Hematopoietic multipotent progenitor cell treated with erythropoietin and hydrocortisone succinate and interleukin-3 and kit ligand, for 4 days (in vitro differentiated cells): ENCODE data around the gene ITGA11.
A peak's percentile ranks its signal among the peaks of the same experiment; 100 is the strongest.
"Not testable (repeated sequence)": the region's sequence is repeated elsewhere in the genome, so short reads cannot be mapped to it uniquely, and the experiment has no call there.

Experiments used
- DNase-seq: peaks from one replicate; pipeline ENCODE4 v3.0.0-alpha.2; 2015

Gene ITGA11

DNA sequence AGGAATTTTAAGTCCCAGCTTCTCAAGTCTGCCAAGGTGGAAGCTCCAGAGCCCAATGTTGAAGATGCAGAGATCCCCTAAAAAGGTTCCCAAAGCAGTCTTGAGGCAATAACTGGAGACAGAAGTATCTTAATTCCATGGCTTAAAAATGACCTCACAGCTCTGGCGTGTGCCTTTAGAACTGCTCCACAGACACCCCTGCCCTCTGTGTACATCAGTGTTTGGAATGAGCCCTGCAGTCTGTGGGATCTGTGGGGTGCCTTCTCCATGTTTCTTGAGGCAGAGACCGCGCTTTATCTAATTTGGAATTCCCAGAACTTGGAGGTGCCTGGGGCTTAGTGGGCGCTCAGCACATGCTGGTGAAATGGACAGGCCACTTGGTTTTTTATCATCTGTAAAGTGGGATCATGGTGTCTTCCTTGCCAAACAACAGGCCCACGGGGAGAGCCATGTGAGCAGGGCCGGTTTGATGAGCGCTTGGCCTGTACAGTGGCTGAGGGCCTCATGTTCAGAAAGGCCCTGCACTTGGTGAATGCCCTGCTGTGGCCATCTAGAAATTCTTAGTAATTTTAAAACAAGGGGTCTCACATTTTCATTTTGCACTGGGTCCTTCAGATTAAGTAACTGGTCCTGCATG lies 7.1 kb downstream of the ITGA11 start:
- no peak for DNase-seq

DNA sequence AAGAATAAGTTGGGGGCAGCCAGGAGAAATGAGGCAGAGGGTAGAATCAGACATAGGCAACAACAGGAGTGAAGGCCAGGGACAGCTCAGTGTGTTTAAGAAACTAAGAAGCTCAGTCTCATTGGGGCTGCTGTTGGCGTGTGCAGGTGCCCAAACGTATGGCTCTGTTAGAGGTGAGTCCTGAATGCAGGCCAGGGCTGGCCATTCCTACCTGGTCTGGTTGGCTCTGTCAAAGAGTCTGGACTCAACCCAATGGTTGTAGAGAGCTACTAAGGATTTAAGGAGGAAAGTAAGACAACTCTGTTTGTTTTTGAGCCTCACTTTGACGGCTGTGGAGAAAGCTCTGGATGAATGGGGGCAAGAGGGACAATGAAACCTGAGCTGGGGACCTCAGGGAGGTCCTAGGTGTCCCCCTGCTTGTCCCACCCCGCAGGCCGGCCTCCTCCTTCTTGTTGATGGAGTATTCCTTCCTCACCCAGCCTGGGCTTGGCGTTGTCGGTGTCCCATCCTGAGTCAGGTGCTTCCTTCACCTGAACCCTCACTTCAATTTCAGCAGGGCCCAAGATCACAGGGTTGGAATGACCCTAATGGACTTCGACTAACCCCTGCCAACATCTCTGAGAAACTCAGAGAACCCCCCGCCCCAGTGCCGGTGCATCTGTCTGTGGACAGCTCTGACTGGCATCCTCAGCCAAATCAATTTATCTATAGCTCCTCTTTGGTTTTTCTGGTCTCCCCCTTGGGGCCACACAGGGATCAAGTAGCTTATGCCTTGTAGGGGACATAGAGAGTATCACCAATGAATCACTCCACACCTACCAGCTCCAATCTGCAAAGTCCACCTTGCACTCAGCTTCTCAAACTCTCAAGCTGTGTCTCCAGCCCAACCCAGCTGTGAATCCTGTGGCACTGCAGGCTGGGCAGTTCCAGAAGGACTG lies 8.3 kb downstream of the ITGA11 start:
- DNase-seq: no peak

DNA sequence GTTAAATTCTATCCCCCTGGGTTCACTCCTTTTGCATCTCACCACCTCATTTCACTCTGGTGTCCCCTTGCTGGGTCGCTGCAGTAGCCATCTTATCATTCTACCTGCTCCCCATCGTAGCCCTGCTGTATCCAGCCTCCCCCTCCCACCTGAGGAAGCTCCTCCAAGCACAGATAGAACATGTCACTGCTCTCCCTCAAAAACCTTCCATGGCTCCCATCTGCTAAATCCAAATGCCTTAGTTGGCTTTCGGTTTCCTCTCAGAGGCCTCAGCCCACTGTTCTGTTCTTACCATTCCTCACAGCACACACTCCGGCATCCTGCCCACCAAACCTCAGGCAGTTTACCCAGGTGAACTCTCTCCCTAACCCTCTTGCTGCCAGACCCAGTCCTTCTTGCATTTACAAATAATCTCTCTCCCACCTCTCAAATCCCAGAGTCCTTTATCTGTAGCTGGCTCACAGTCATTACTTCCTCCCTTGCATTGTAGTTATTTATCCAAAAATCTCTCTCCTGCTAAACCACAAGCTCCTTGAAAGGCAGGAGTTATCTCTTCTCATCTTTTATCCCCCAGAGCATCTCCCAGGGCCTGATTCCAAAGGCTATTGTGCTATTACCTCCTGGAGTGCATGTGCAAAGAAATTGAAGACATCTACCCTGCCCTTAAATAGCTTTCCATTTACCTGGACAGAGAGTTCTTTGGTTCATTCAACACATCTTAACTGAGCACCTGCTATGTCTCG lies 9.4 kb downstream of the ITGA11 start:
- not testable (repeated sequence) for DNase-seq

DNA sequence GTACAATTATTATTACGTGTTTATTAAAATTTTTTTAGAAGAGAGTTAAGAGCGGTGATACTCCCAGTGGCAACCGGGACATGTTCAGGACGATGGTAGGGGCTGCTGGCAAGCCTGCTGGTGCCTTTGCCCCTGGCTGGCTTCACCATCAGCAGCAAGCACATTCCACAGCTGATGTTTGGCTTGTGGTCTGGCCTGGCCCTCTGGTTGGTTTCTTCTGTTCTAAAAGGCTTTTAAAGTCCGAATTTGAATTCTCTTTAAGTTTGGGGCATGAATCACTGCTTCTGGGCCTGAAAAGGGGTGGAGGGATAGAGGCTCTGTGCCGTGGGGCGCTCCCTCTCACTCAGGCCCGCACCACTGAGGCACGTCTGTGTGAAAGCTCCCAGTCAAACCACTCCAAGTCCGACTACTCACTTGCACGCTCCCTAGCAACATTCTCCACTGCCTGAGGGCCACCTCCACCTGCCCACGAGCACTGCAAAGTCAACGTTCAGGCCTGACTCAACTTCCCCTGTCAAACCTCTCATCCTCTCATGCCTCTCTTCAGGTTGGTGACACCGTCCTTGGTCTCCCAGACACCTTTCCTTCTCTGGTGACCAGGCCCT lies 10.1 kb downstream of the ITGA11 start:
- no peak for DNase-seq

DNA sequence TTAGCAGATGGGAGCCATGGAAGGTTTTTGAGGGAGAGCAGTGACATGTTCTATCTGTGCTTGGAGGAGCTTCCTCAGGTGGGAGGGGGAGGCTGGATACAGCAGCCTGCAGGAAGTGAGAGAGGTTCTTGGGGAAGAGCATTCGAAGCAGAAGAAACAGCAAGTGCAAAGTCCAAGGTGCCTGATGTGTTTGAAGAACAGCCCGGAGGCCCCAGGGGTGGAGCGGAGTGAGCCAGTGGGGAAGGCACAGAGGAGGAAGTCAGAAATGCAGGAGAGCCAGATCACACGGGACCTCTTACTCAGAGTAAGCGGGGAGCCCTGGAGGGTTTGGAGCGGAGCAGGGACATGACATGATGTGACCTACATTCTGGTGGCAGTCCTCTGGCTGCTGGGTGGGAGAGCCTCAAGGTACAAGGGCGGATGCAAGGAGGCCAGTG lies 10.8 kb downstream of the ITGA11 start:
- no peak for DNase-seq

DNA sequence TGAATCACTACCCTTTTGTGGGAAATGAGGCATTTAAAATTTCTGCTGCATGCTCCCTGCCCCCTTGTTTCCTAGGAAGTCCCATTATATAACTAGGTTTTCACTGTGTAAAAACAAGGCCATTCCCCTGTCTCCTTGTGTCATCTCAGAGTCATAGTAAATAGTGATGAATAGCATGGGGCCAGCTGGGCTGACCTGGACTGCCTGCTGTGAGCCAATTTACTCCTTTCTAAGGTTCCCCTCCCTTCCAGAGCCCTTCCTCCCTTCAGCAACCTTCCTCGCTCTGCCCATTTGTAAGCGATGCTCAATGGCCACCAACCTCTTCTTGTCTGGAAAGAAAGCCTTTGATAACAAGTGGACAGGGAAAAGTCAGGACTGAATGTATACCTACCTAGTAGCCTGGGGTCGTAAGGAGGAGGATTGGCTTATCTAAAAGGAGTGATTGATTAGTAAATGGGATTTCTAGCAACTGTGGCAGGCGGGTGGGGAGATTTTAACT lies 11.7 kb downstream of the ITGA11 start:
- no peak for DNase-seq

DNA sequence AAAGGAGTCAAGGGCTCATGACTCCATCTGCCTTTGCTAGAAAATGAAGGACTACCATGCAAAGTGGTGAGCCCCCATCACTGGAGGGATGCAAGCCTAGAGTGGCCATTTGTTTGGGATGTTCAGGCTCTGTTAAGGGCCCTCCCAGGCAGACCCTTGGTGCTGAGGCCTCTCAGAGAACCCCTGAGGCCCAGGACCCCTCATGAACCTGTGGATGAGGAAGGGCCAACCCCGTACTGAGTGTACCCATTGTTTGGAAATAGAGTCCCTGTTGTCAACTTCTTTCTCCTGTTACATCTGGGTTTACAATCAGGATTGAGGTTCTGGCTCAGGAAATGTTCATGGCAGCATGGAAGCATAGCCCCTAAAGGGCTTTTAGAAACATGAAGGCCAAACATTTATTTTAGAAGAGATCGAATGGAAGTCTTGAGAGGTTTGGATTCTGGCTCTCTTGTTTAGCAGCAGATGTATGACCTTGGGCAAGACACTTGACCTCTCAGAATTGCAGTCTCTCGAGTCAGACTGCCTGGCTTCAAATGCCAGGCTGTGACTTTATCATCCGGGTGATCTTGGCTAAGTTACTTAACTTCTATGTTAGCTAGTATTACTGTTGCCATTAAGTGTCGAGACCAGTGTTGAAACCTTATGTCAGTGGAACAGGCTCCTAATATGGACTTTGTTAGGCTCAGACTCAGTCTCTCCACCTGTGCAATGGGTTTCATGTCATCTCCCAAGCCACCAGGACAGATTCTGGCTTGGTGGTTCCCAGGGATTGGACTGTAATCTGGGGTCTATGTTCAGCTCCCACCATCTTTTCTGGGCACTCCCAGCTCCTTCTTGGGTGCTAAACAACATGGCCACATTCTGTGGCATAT lies 12.4 kb downstream of the ITGA11 start:
- no peak for DNase-seq

DNA sequence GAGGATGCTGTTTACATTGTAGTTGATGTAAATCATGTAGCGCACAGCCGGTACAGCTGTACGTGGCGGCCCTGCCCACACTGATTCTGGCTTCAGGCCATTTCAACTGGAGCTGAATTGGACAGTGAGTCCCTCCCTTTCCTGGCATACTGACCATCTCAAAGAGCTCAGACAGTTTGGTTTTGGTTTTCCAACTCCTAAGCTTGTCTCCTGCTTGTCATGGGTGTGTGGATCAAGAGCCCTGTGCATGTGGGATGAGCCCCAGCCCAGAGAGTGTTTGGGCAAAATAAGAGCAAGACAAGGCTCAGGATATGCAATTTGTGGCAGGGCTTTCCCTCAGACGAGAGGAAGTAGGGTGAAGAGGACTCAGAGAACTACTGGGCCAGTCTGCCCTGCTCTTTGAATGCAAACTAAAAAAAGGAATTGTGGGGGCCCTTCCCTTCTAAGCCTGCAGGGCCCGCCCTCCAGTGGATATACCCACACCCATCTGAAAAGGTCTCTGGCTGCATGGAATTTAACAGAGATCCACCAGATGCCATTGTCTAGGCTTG lies 13.3 kb downstream of the ITGA11 start:
- DNase-seq: peak; percentile 28

DNA sequence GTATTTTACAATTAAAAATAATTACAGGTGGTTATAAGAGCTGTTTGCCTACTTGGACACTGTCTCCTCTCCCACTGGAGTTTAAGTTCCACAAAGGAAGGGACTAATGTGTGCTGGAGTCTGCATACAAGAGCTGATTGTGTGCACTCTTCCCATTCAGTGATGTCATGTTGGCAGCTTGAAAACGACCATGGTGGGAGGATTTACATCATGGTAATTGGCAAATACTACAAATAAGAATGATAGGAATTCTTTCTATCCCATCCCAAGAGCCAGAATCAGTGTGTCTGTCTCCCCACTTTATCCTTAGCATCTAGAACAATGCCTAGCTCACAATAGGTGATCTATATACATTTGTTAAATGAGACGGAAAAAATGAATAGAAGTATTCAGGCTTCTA lies 14.1 kb downstream of the ITGA11 start:
- DNase-seq: no peak

DNA sequence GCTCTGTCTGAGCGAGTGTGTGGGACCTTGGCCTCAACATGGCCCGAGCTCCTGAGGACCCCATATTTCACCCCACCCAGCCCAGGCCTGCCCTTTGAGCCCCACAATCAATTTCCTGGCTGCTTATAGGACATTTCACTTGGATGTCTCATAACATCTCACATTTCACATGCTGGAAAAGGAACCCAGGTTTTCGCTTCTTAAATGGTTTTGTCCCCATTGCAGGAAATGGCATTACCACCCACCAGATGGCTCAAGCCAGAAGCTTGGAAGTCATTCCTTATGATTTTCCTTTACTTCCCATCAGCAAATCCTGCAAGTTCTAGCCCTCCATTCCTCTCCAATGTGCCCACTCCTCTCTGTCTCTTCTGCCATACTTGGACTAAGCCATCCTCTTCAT lies 14.9 kb downstream of the ITGA11 start:
- DNase-seq: no peak

DNA sequence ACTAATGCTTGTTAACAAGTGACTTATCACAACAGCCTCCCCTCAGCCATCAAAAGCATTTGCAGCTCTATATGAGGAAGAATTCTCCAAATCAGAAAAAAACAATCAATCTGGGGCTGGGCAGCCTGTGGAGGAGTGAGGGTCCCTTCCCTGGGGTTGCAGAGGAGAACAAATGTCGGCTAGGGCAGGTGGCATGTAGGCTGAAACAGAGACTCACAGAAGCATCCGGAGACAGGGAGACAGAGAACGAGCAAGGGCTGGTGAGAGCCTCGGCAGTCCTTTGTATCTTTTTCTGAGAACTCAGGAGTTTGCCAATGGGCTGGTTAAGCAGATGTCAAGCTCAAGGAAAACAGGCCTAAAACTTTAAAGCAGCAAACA lies 15.8 kb downstream of the ITGA11 start:
- DNase-seq: no peak

DNA sequence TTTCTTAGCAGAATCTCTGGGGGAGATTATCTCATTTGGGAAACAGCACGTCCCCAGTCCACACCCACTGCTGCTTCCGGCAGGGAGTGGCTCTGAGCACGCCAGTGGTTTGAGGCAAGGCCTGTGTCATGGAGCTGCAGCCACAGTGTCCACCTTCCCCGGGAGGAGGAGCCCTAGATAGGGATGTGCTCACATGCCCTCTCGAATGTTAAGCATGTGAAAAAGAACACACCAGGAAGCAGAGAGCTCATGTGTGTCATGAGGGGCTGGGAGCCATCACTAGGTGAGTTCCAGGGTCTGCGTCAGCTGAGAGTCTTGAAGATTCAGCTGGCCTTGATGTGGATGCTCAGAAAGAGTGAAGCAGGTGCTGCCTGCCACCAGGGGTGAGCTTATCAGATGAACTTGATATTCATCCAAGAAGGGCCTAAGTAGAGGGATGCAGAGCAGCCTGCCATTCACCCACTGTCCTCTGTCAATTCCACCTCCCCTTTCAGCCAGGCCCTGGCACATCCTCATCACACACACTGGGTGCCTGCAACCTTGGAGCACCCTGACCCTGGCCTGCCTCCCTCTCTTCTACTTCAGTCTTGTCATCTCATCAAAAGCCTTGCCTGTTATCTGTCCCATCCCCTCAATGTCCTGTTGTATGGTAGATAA lies 16.3 kb downstream of the ITGA11 start:
- peak; percentile 71 for DNase-seq

DNA sequence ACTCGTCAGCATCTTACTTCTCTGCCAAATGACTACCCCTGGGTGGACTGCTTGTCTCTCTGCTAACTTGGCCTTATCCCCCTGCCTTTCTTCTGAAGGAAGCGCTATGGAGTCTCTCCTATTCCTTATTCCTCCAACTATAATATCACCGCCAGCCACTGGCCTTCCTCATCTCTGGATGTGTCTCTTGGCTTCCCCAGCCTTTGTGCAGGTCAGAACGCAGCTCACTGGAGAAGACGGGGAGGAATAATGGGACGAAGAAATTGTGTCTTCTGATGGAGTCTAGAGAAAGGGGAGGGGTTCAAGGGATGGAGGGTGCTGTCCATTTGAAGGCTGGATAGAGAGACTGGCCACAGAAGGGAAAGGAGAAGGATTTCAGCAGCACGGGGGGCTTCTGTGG lies 16.9 kb downstream of the ITGA11 start:
- DNase-seq: no peak

DNA sequence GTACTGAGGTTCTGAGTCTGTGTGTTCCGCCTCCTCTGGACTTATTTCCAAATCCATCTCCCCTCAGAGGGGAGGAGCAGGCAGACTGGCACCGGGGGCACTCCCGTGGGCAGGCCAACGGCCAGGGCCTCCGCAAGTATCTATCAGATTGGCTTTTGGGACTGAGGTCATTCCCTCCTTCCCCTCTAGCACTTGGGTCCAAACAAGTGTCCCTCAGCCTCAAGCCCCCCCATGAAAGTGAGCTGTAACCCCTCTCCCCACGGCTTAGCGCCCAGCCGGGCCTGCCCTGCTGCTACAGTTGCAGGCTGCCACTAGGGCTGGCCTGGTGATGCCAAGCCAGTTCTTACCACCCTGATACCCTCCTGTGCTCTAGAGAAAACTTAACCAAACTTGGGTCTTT lies 17.4 kb downstream of the ITGA11 start:
- no peak for DNase-seq

DNA sequence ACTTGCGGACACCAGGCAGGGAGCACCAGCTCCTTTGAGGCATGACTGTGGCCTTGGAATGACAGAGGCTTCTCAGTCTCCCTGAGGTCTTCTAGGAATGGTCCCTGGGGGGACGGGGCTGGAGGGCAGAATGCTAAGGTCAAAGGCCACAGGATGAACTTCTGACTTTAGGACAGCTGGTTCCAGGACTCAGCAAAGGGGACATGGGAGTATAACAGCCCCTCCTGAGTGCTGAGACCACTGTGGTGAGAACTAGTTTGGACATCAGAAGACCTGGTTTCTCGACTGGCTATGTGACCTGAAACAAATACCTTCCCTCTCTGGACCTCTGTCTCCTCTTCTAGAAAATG lies 17.8 kb downstream of the ITGA11 start:
- no peak for DNase-seq

DNA sequence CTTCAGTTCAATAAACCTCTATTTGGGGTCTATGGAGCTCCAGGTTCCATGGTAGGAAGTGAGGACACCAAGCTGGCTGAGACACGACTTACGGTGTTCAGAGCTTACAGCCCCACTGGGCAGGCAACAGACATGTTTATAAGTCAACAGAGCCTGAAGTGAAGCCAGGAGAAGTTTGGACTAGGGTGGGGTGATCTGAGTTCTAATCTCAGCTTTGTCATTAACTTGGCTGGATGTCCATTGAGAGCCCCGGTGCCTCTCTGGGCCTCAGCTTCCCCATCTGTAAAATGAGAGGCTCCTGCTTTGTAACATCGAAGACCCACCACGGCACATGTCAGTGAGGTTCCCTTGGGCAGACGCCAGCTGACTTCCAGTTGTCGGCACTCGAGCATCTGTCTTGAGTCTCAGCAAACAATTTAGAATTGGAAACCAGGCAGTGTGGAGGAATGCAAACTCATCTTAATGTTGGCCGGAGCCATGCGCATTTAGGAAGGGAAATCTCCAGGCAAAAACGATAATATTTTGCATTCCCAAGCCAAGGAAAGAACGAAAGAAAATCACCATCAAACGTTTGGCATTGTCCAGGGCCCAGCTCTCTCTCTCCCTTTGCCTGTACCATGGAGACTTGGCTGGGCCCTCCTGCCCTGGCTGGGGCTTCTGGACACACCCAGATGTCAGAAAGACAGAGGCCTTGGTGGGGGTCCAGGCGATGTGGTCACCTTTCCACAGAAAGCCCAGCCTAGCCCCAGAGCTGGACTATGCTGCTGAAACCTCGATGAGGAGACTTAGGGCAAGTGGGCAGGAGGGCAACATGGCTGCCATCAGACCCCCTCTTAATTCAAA lies 18.4 kb downstream of the ITGA11 start:
- no peak for DNase-seq

DNA sequence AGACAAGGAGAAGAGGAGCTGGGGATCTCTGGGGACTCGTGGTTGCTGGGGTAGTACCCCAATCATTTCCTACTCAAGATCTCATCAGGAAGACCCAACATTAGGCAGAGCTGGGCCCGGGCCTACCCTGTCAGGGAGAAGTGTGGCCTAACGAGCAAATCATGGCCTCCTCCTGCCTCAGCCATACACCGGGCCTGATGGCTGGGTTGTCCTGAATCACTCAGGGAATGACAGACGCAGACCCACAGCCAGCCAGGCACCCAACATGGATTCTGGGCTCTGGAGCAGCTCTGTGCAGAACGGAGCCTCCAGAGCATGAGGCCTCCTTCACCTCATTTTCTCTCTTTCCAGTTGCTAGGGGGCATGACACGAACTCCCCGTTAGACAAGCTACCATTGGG lies 19.7 kb downstream of the ITGA11 start:
- DNase-seq: no peak

DNA sequence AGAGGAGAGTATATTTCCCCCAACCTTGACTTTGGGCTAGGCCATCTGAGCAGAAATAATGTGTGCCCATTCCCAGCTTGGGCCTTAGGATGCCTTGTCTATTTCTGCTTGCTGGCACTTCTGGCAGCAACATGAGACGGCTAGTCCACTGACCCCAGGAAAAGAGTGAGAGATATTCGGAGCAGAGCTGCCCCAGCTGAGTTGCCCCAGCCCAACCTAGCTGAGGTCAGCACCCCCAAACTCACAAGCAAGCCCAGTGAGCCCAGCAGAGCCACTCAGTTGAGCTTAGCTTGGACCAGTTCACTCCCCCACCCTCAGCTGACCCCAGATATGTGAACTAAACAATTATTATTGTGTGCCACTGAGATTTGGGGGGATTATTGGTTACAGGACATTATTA lies 20.2 kb downstream of the ITGA11 start:
- no peak for DNase-seq

DNA sequence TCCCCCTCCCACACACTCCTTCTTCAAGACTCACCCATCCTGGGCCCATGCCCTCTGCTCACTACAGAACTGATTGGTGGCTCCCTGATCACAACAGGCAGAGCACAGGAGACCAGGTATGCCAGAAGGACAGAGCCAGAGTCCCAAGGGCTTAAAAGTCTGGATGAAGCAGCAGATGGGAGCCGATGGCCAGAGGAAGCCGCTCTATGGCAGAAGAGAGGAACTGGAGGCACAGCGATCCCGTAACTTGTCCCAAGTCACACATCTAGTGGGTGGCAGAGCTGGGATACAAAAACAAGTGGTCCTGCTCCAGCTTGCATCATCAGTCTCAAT lies 20.7 kb downstream of the ITGA11 start:
- no peak for DNase-seq
